K562 (cell line): ENCODE measurements around the gene VWA7. TPM values are rescaled to one million over a fixed set of nuclear protein-coding genes. Genes with fewer than 3 reads are reported as not detected.

ENCODE experiments used
- ASH1L ChIP-seq: fragments of 450-650 bp; IDR thresholded peaks from 2 replicates; pipeline ENCODE4 v1.6.1; 2018; ENCODE audit warnings: borderline replicate concordance, mild to moderate bottlenecking, low read depth; ENCODE audit not compliant: partially characterized antibody
- BDP1 ChIP-seq: IDR thresholded peaks from 3 replicates; pipeline ENCODE4 v1.6.1; 2011; ENCODE audit not compliant: insufficient read length, insufficient read depth
- CHD1 ChIP-seq: fragments of 200-600 bp; sonication (generic); IDR thresholded peaks from one replicate; pipeline ENCODE4 v1.6.1; 2012; ENCODE audit warnings: mild to moderate bottlenecking, moderate library complexity, low read length, inconsistent platforms
- DIDO1 ChIP-seq: fragments of 450-650 bp; IDR thresholded peaks from 2 replicates; pipeline ENCODE4 v1.6.1; 2016; ENCODE audit warnings: low read depth, missing biosample characterization, missing genetic modification characterization
- FOXK2 ChIP-seq, 2 experiments: fragments of 450-650 bp; IDR thresholded peaks in 1 of 2; conservative IDR thresholded peaks in 1 of 2; 2 replicates each; pipeline ENCODE4 v1.6.1; 2016; ENCODE audit warnings: low read depth in 2 of 2, mild to moderate bottlenecking in 1 of 2
- HDAC1 ChIP-seq, 2 experiments: fragments of 450-650 bp; IDR thresholded peaks; 2 replicates each; pipeline ENCODE4 v1.6.1; 2016 to 2017; ENCODE audit warnings: inconsistent platforms in 1 of 2, mild to moderate bottlenecking in 1 of 2, moderate library complexity in 1 of 2
- MAX ChIP-seq: sonication (generic); formaldehyde crosslinking; IDR thresholded peaks from 2 replicates; pipeline ENCODE4 v1.9.0; 2022; ENCODE audit warnings: mild to moderate bottlenecking, missing genetic modification reagents
- NCOA2 ChIP-seq, 2 experiments: fragments of 450-650 bp; IDR thresholded peaks; 2 replicates each; pipeline ENCODE4 v1.6.1; 2018; ENCODE audit warnings: mild to moderate bottlenecking in 2 of 2, moderate library complexity in 1 of 2; ENCODE audit not compliant: partially characterized antibody in 2 of 2
- NRF1 ChIP-seq, 2 experiments: fragments of 450-650 bp; IDR thresholded peaks in 1 of 2; conservative IDR thresholded peaks in 1 of 2; 2 replicates each; pipeline ENCODE4 v1.6.1; 2014; ENCODE audit warnings: mild to moderate bottlenecking in 2 of 2
- PHF8 ChIP-seq: fragments of 200-600 bp; sonication (generic); IDR thresholded peaks from 2 replicates; pipeline ENCODE4 v1.6.1; 2012; ENCODE audit warnings: mixed run types, mild to moderate bottlenecking, inconsistent platforms, low read length, moderate library complexity, borderline replicate concordance
- SIN3A ChIP-seq, 2 experiments: fragments of 150-350 bp in 1 of 2; IDR thresholded peaks; 2 replicates each; pipeline ENCODE4 v1.6.1; 2011 to 2016; ENCODE audit warnings: borderline replicate concordance in 2 of 2, low read depth in 2 of 2, low read length in 2 of 2, mild to moderate bottlenecking in 2 of 2, moderate library complexity in 2 of 2; ENCODE audit not compliant: control insufficient read depth in 1 of 2
- SIN3B ChIP-seq: fragments of 450-650 bp; IDR thresholded peaks from 2 replicates; pipeline ENCODE4 v1.6.1; 2017; ENCODE audit warnings: low read depth, mild to moderate bottlenecking, moderate library complexity
- SMARCA4 ChIP-seq: fragments of 450-650 bp; IDR thresholded peaks from 2 replicates; pipeline ENCODE4 v1.6.1; 2016
- SMC3 ChIP-seq: conservative IDR thresholded peaks from 2 replicates; pipeline ENCODE4 v1.6.1; 2011; ENCODE audit warnings: low read depth, low read length, improper control_type of control experiment; ENCODE audit not compliant: insufficient read depth
- SREBF2 ChIP-seq: sonication (generic); formaldehyde crosslinking; IDR thresholded peaks from 2 replicates; pipeline ENCODE4 v1.4.0; 2020; ENCODE audit warnings: mild to moderate bottlenecking, missing genetic modification reagents
- TAF1 ChIP-seq: IDR thresholded peaks from 2 replicates; pipeline ENCODE4 v1.6.1; 2011; ENCODE audit warnings: mild to moderate bottlenecking, low read length, moderate library complexity; ENCODE audit not compliant: insufficient read depth, control insufficient read depth, severe bottlenecking; ENCODE audit errors: extremely low read depth
- TFAP4 ChIP-seq: sonication (generic); formaldehyde crosslinking; IDR thresholded peaks from 2 replicates; pipeline ENCODE4 v1.8.0; 2022; ENCODE audit warnings: missing genetic modification reagents, mild to moderate bottlenecking, moderate library complexity, borderline replicate concordance
- ZBTB2 ChIP-seq: fragments of 450-650 bp; IDR thresholded peaks from 2 replicates; pipeline ENCODE4 v1.6.1; 2016; ENCODE audit warnings: antibody characterized with exemption
- ZNF316 ChIP-seq: fragments of 450-650 bp; IDR thresholded peaks from 2 replicates; pipeline ENCODE4 v1.6.1; 2016
- ZNF592 ChIP-seq: fragments of 450-650 bp; IDR thresholded peaks from 2 replicates; pipeline ENCODE4 v1.6.1; 2017; ENCODE audit warnings: antibody characterized with exemption, mild to moderate bottlenecking
- ZNF707 ChIP-seq: fragments of 250-450 bp; sonication (Bioruptor Pico); conservative IDR thresholded peaks from 2 replicates; pipeline ENCODE4 v1.8.0; 2022; ENCODE audit warnings: inconsistent platforms, mild to moderate bottlenecking, moderate library complexity
- polyA plus RNA-seq, 8 experiments: library from polyadenylated mRNA; depleted of rRNA in 4 of 8; stranded (reverse) in 5 of 8; unstranded in 3 of 8; fragments of >200 nt; fragmentation: Nextera tagmentation in 2 of 8; fragmentation: Illumina TruSeq in 1 of 8; extraction: Ambion mirVana in 2 of 8; extraction: Trizol in 1 of 8; gene quantifications; 2 replicates each; pipeline versions ENCODE4 v1.2.1 to v1.2.3, GENCODE V29; 2011 to 2014; ENCODE audit warnings: inconsistent platforms in 1 of 8, missing spikeins in 1 of 8
- total RNA-seq, 7 experiments: library from RNA; depleted of rRNA in 6 of 7; stranded (reverse); fragments of >200 nt in 6 of 7; fragmentation: Illumina TruSeq in 2 of 7; extraction: Trizol in 2 of 7; gene quantifications; 2 replicates each; pipeline versions ENCODE4 v1.2.1 to v1.2.3, GENCODE V29; 2011 to 2021; ENCODE audit warnings: low replicate concordance in 1 of 7

Gene VWA7
- total and polyA plus RNA-seq, 9 of the 15 experiments (the other 6 are each of a cell fraction or from before 2014, with no cell fraction given) = 0.18 to 2.9 (median 0.95) TPM

- no peak for TF ChIP-seq ZNF707 (CRISPR knock-in tag)
- no peak for TF ChIP-seq SREBF2 (CRISPR knock-in tag)
- TF ChIP-seq ASH1L = no peak
- TF ChIP-seq NCOA2 (IDR thresholded peaks at IDR 0.05; ENCODE audit: partially characterized antibody in 2 of 2) = no peak
- TF ChIP-seq MAX (CRISPR knock-in tag) = peak; percentile 73
- peak; percentile 77; the same call in 1 of the 2 replicates for TF ChIP-seq ZBTB2
- TF ChIP-seq NRF1 (conservative IDR thresholded peaks at IDR 0.05 in 1 of 2, IDR thresholded peaks at IDR 0.05 in 1 of 2) = peak; percentile 22 to 49; a peak in 1 of 4 replicates
- no peak for TF ChIP-seq CHD1
- no peak for TF ChIP-seq PHF8
- no peak for TF ChIP-seq DIDO1
- TF ChIP-seq BDP1 = no peak
- peak; percentile 93 for TF ChIP-seq SMARCA4
- TF ChIP-seq TAF1 = no peak
- TF ChIP-seq TFAP4 = peak; percentile 64; the same call in 1 of the 2 replicates
- TF ChIP-seq HDAC1 (IDR thresholded peaks at IDR 0.05) = peak in 1 of 2 experiments; percentile 73; a peak in 2 of 4 replicates
- no peak for TF ChIP-seq SIN3B
- TF ChIP-seq FOXK2 (conservative IDR thresholded peaks at IDR 0.05 in 1 of 2, IDR thresholded peaks at IDR 0.05 in 1 of 2; ENCODE audit: low read depth in 2 of 2) = peak; percentile 47 to 53; a peak in 2 of 4 replicates
- no peak for TF ChIP-seq SIN3A (IDR thresholded peaks at IDR 0.05; ENCODE audit: borderline replicate concordance in 2 of 2, control insufficient read depth in 1 of 2, low read depth in 2 of 2, low read length in 2 of 2)
- TF ChIP-seq SMC3 = 0 out of 2 replicates have a peak, but pooled peaks have one; percentile 25
- peak; percentile 43; the same call in 1 of the 2 replicates for TF ChIP-seq ZNF592
- TF ChIP-seq ZNF316 = no peak
These were observed 59.5 kb downstream of the VWA7 start (continued) for GRCh38 chr6:31717499-31718222.
